IMR-90 (cell line): ENCODE measurements around the gene XCL1. TPM values are rescaled to one million over a fixed set of nuclear protein-coding genes. Genes with fewer than 3 reads are reported as not detected.
"Not testable (repeated sequence)": the region's sequence is repeated elsewhere in the genome, so short reads cannot be mapped to it uniquely, and the experiment has no call there.

ENCODE experiments used
- ATAC-seq: fragments of 200-7000 bp; cut with Tn5 transposase; 2 replicates; pipeline ENCODE4 v1.9.1; 2020; ENCODE audit warnings: low read depth, mild to moderate bottlenecking, moderate library complexity
- BruUV-seq: library from RNA; stranded (reverse); fragments of 400-500 nt; replicated peaks from 2 replicates; lab custom pipeline; 2021; lab: Mats Ljungman, UMichigan
- CTCF ChIA-PET: fragments of 300-600 bp; formaldehyde crosslinking; extraction: SDS; loops from one replicate; lab custom pipeline; 2021; ENCODE audit warnings: antibody characterized with exemption; lab: Yijun Ruan, JAX
- POLR2A ChIA-PET: fragments of 300-600 bp; sonication (Branson Sonifier 250); formaldehyde crosslinking; loops from one replicate; lab custom pipeline; 2022; ENCODE audit warnings: antibody characterized with exemption; ENCODE audit not compliant: unreplicated experiment; lab: Charles Lee
- DNase-seq: peaks from one replicate; pipeline ENCODE4 v3.0.0; 2013
- H2AFZ ChIP-seq: replicated peaks from 2 replicates; pipeline ENCODE3; 2013; ENCODE audit warnings: low read length, mild to moderate bottlenecking; ENCODE audit not compliant: poor library complexity
- H2AK5ac ChIP-seq: 2 replicates; pipeline ENCODE4 v1.6.1; 2013; ENCODE audit warnings: low read depth, low read length, inconsistent platforms
- H2AK9ac ChIP-seq: replicated peaks from 2 replicates; pipeline ENCODE3; 2013; ENCODE audit warnings: mild to moderate bottlenecking, low read depth, low read length, moderate library complexity; ENCODE audit not compliant: poor library complexity
- H2BK120ac ChIP-seq: 2 replicates; pipeline ENCODE4 v1.6.1; 2013; ENCODE audit warnings: low read depth, low read length, inconsistent platforms
- H2BK15ac ChIP-seq: 3 replicates; pipeline ENCODE4 v1.6.1; 2013; ENCODE audit warnings: low read depth, low read length, inconsistent platforms
- H2BK20ac ChIP-seq: 2 replicates; pipeline ENCODE4 v1.6.1; 2013; ENCODE audit warnings: low read depth, mild to moderate bottlenecking, inconsistent platforms, low read length, moderate library complexity
- H2BK5ac ChIP-seq: 2 replicates; pipeline ENCODE4 v1.6.1; 2013; ENCODE audit warnings: mild to moderate bottlenecking, low read depth, low read length, inconsistent platforms; ENCODE audit not compliant: poor library complexity, severe bottlenecking
- H3K14ac ChIP-seq: replicated peaks from 2 replicates; pipeline ENCODE4 v1.6.1; 2013; ENCODE audit warnings: low read depth, low read length, inconsistent platforms
- H3K18ac ChIP-seq: 2 replicates; pipeline ENCODE4 v1.6.1; 2013; ENCODE audit warnings: low read depth, low read length, control low read depth
- H3K23ac ChIP-seq: 2 replicates; pipeline ENCODE4 v1.6.1; 2013; ENCODE audit warnings: low read depth, low read length, inconsistent platforms
- H3K27ac ChIP-seq: 2 replicates; pipeline ENCODE4 v1.5.1; 2013; ENCODE audit warnings: mild to moderate bottlenecking, control low read depth, low read length; ENCODE audit not compliant: insufficient read depth
- H3K27me3 ChIP-seq: 2 replicates; pipeline ENCODE4 v1.6.1; 2013; ENCODE audit warnings: low read length; ENCODE audit not compliant: control insufficient read depth, insufficient read depth
- H3K36me3 ChIP-seq: 2 replicates; pipeline ENCODE4 v1.6.1; 2013; ENCODE audit warnings: low read length, mixed read lengths; ENCODE audit not compliant: control insufficient read depth, insufficient read depth
- H3K4ac ChIP-seq: 2 replicates; pipeline ENCODE4 v1.6.1; 2013; ENCODE audit warnings: low read depth, low read length, inconsistent platforms
- H3K4me1 ChIP-seq: 2 replicates; pipeline ENCODE4 v1.6.1; 2013; ENCODE audit warnings: low read length, mixed read lengths; ENCODE audit not compliant: control insufficient read depth, insufficient read depth
- H3K4me2 ChIP-seq: 2 replicates; pipeline ENCODE4 v1.6.1; 2013; ENCODE audit warnings: low read depth, mild to moderate bottlenecking, control low read depth, low read length, moderate library complexity
- H3K4me3 ChIP-seq: 2 replicates; pipeline ENCODE4 v1.5.1; 2013; ENCODE audit warnings: low read depth, mild to moderate bottlenecking, control low read depth, low read length, moderate library complexity; ENCODE audit not compliant: insufficient read depth
- H3K56ac ChIP-seq: 2 replicates; pipeline ENCODE4 v1.6.1; 2013; ENCODE audit warnings: low read length, inconsistent platforms; ENCODE audit not compliant: insufficient read depth; ENCODE audit errors: extremely low read depth
- H3K79me1 ChIP-seq, 2 experiments: 2 replicates each; pipeline ENCODE4 v1.6.1; 2013; ENCODE audit warnings: low read length in 2 of 2, inconsistent platforms in 1 of 2, low read depth in 1 of 2
- H3K9ac ChIP-seq: 2 replicates; pipeline ENCODE4 v1.6.1; 2013; ENCODE audit warnings: low read depth, low read length, control low read depth
- H3K9me1 ChIP-seq: 2 replicates; pipeline ENCODE4 v1.6.1; 2013; ENCODE audit warnings: low read length, inconsistent platforms; ENCODE audit not compliant: insufficient read depth
- H3K9me3 ChIP-seq: 2 replicates; pipeline ENCODE4 v1.6.1; 2013; ENCODE audit warnings: low read length; ENCODE audit not compliant: control insufficient read depth, insufficient read depth
- H4K20me1 ChIP-seq: 2 replicates; pipeline ENCODE4 v1.6.1; 2013; ENCODE audit warnings: low read length, inconsistent platforms; ENCODE audit not compliant: insufficient read depth
- H4K5ac ChIP-seq: 2 replicates; pipeline ENCODE4 v1.6.1; 2013; ENCODE audit warnings: mild to moderate bottlenecking, low read depth, low read length, control low read depth
- H4K8ac ChIP-seq, 2 experiments: 2 replicates each; pipeline ENCODE4 v1.6.1; 2013; ENCODE audit warnings: low read depth in 2 of 2, low read length in 2 of 2, control low read depth in 1 of 2, inconsistent platforms in 1 of 2
- H4K91ac ChIP-seq: 2 replicates; pipeline ENCODE4 v1.6.1; 2013; ENCODE audit warnings: low read depth, low read length, inconsistent platforms; ENCODE audit not compliant: insufficient read depth
- WGBS, 2 experiments: methylation state at CpG; one replicate each; pipeline versions ENCODE4 v1.1.5 to v1.1.7; 2013; ENCODE audit warnings: missing lambda C conversion rate in 2 of 2; ENCODE audit not compliant: insufficient read length in 1 of 2; ENCODE audit errors: extremely low coverage in 2 of 2; 5-methylcytosine and 5-hydroxymethylcytosine counted together
- dilution Hi-C: fragments of 300-500 bp; cut with HindIII; formaldehyde crosslinking; loops from one replicate; pipeline ENCODE4 v1.14.3; 2018; ENCODE audit warnings: low sequenced_read_pairs; ENCODE audit not compliant: unreplicated experiment
- in situ Hi-C: fragments of 300-500 bp; cut with MboI; formaldehyde crosslinking; loops from 3 replicates; pipeline ENCODE4 v1.14.3; 2019; ENCODE audit warnings: low sequenced_read_pairs, inconsistent platforms, mixed read lengths
- intact Hi-C: fragments of 100-400 bp; cut with micrococcal nuclease; formaldehyde crosslinking; loops from 2 replicates; pipeline ENCODE4 v1.10.0; 2022
- polyA plus RNA-seq, 3 experiments: library from polyadenylated mRNA; depleted of rRNA; stranded (reverse); fragments of >200 nt; gene quantifications; 2 replicates each; pipeline ENCODE4 v1.2.3, GENCODE V29; 2012; ENCODE audit warnings: low replicate concordance in 1 of 3
- total RNA-seq: library from RNA; depleted of rRNA; stranded (reverse); fragments of >200 nt; gene quantifications from 2 replicates; pipeline ENCODE4 v1.2.3, GENCODE V29; 2012

Gene XCL1
- total and polyA plus RNA-seq, 2 of the 4 experiments (the other 2 are of a cell fraction): not detected

DNA sequence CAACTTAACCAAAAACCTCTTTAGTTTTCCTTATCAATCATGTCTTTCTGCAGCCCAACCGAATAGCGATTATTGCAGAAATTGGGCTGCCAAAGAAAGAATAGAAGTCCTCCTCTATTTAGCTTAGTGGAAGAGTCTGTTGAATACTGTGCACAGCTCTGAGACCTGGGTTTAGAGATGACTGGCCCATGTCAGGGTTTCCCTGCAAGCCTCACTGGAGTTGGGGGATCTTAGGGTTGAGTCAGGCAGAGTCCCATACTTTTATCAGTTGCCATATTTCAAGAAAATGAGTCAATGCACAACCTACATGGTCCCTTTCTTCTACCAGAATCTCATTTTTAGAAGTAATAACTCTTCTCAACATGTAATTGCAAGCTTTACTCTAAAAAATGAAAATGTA lies 3.9 kb downstream of the XCL1 start:
- H2BK5ac ChIP-seq, ATAC-seq, H3K27ac ChIP-seq, H4K91ac ChIP-seq, H4K8ac ChIP-seq, H3K18ac ChIP-seq, H3K79me1 ChIP-seq, H3K9ac ChIP-seq, dilution Hi-C loops, H3K4ac ChIP-seq, H4K20me1 ChIP-seq, POLR2A ChIA-PET, H3K56ac ChIP-seq, H3K4me2 ChIP-seq, H2AK5ac ChIP-seq, H4K5ac ChIP-seq, H3K23ac ChIP-seq, CTCF ChIA-PET, intact Hi-C loops, H2BK20ac ChIP-seq, H2BK120ac ChIP-seq, in situ Hi-C loops, DNase-seq, H2AFZ ChIP-seq, BruUV-seq, H2AK9ac ChIP-seq, H3K4me1 ChIP-seq, H3K9me3 ChIP-seq, H3K36me3 ChIP-seq, H3K14ac ChIP-seq, H3K9me1 ChIP-seq, H2BK15ac ChIP-seq, H3K4me3 ChIP-seq, H3K27me3 ChIP-seq: not testable (repeated sequence)
- no CpG with 5 or more reads among the region's 2 CpGs for WGBS, 2 experiments

DNA sequence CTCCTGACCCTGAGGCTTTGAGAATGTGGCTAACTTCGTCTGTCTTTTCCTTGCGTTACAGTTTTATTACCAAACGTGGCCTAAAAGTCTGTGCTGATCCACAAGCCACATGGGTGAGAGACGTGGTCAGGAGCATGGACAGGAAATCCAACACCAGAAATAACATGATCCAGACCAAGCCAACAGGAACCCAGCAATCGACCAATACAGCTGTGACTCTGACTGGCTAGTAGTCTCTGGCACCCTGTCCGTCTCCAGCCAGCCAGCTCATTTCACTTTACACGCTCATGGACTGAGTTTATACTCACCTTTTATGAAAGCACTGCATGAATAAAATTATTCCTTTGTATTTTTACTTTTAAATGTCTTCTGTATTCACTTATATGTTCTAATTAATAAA lies 4.6 kb downstream of the XCL1 start:
- intact Hi-C loops, H3K56ac ChIP-seq, POLR2A ChIA-PET, DNase-seq, H3K23ac ChIP-seq, H3K18ac ChIP-seq, H3K4ac ChIP-seq, H2AK9ac ChIP-seq, H4K8ac ChIP-seq, ATAC-seq, H3K27me3 ChIP-seq, H3K9me3 ChIP-seq, H3K4me2 ChIP-seq, H3K79me1 ChIP-seq, H2BK120ac ChIP-seq, CTCF ChIA-PET, BruUV-seq, H3K27ac ChIP-seq, in situ Hi-C loops, H3K36me3 ChIP-seq, H3K4me1 ChIP-seq, H2BK5ac ChIP-seq, H2AFZ ChIP-seq, H3K4me3 ChIP-seq, H3K9ac ChIP-seq, H4K20me1 ChIP-seq, H2AK5ac ChIP-seq, H2BK15ac ChIP-seq, H4K91ac ChIP-seq, H4K5ac ChIP-seq, H3K14ac ChIP-seq, dilution Hi-C loops, H2BK20ac ChIP-seq, H3K9me1 ChIP-seq: not testable (repeated sequence)
- 80% methylated on average over 2 of the region's 7 CpGs; no CpG with 5 or more reads in 1 of the 2 experiments for WGBS, 2 experiments
